ENCODE results near the gene WWC2.

The WWC2 gene

GRCh38 chr4:183337349-183337748, 238.3 kb downstream of the WWC2 start:
- no peak overlapping the region for H3K4me3 ChIP-seq (ENCODE audit: low read length in 2 of 2)
- no peak overlapping the region for H3K9ac ChIP-seq (ENCODE audit: low read length in 2 of 2)
- H3K27me3 ChIP-seq (ENCODE audit: control insufficient read depth in 1 of 2, insufficient read depth in 2 of 2, low read length in 2 of 2) = peaks cover 0 to 8% of the 10 kb centered on the region in 2 donors
- H3K36me3 ChIP-seq (ENCODE audit: control insufficient read depth in 2 of 2, insufficient read depth in 2 of 2, low read length in 2 of 2) = no peaks in the 10 kb centered on the region
- no peak overlapping the region for H3K27ac ChIP-seq (ENCODE audit: low read length)
- H3K4me1 ChIP-seq (ENCODE audit: control insufficient read depth, insufficient read depth, low read length) = no peaks in the 10 kb centered on the region
- no peaks in the 10 kb centered on the region for H3K9me3 ChIP-seq (ENCODE audit: control insufficient read depth in 2 of 2, low read length in 2 of 2)

GRCh38 chr4:183337833-183338232, 238.8 kb downstream of the WWC2 start:
- H3K36me3 ChIP-seq (ENCODE audit: control insufficient read depth in 2 of 2, insufficient read depth in 2 of 2, low read length in 2 of 2) = no peaks in the 10 kb centered on the region
- peaks cover 3 to 8% of the 10 kb centered on the region in 2 donors for H3K27me3 ChIP-seq (ENCODE audit: control insufficient read depth in 1 of 2, insufficient read depth in 2 of 2, low read length in 2 of 2)
- H3K4me3 ChIP-seq (ENCODE audit: low read length in 2 of 2) = no peak overlapping the region
- no peaks in the 10 kb centered on the region for H3K4me1 ChIP-seq (ENCODE audit: control insufficient read depth, insufficient read depth, low read length)
- no peaks in the 10 kb centered on the region for H3K9me3 ChIP-seq (ENCODE audit: control insufficient read depth in 2 of 2, low read length in 2 of 2)
- H3K27ac ChIP-seq (ENCODE audit: low read length) = no peak overlapping the region
- H3K9ac ChIP-seq (ENCODE audit: low read length in 2 of 2) = no peak overlapping the region

GRCh38 chr4:183342541-183343533, 243.8 kb downstream of the WWC2 start:
- peaks cover 3 to 8% of the 10 kb centered on the region in 2 donors for H3K27me3 ChIP-seq (ENCODE audit: control insufficient read depth in 1 of 2, insufficient read depth in 2 of 2, low read length in 2 of 2)
- H3K4me1 ChIP-seq (ENCODE audit: control insufficient read depth, insufficient read depth, low read length) = no peaks in the 10 kb centered on the region
- no peak overlapping the region for H3K9ac ChIP-seq (ENCODE audit: low read length in 2 of 2)
- H3K36me3 ChIP-seq (ENCODE audit: control insufficient read depth in 2 of 2, insufficient read depth in 2 of 2, low read length in 2 of 2) = no peaks in the 10 kb centered on the region
- no peaks in the 10 kb centered on the region for H3K9me3 ChIP-seq (ENCODE audit: control insufficient read depth in 2 of 2, low read length in 2 of 2)
- H3K27ac ChIP-seq (ENCODE audit: low read length) = no peak overlapping the region
- H3K4me3 ChIP-seq (ENCODE audit: low read length in 2 of 2) = no peak overlapping the region

GRCh38 chr4:183343730-183344129, 244.7 kb downstream of the WWC2 start:
- H3K9ac ChIP-seq (ENCODE audit: low read length in 2 of 2) = no peak overlapping the region
- peaks cover 2% of the 10 kb centered on the region for H3K4me1 ChIP-seq (ENCODE audit: control insufficient read depth, insufficient read depth, low read length)
- peaks cover 6 to 8% of the 10 kb centered on the region in 2 donors for H3K27me3 ChIP-seq (ENCODE audit: control insufficient read depth in 1 of 2, insufficient read depth in 2 of 2, low read length in 2 of 2)
- H3K36me3 ChIP-seq (ENCODE audit: control insufficient read depth in 2 of 2, insufficient read depth in 2 of 2, low read length in 2 of 2) = no peaks in the 10 kb centered on the region
- H3K27ac ChIP-seq (ENCODE audit: low read length) = no peak overlapping the region
- no peak overlapping the region for H3K4me3 ChIP-seq (ENCODE audit: low read length in 2 of 2)
- no peaks in the 10 kb centered on the region for H3K9me3 ChIP-seq (ENCODE audit: control insufficient read depth in 2 of 2, low read length in 2 of 2)

GRCh38 chr4:183344523-183345255, 245.6 kb downstream of the WWC2 start:
- no peak overlapping the region for H3K9ac ChIP-seq (ENCODE audit: low read length in 2 of 2)
- peaks cover 3 to 8% of the 10 kb centered on the region in 2 donors for H3K27me3 ChIP-seq (ENCODE audit: control insufficient read depth in 1 of 2, insufficient read depth in 2 of 2, low read length in 2 of 2)
- H3K36me3 ChIP-seq (ENCODE audit: control insufficient read depth in 2 of 2, insufficient read depth in 2 of 2, low read length in 2 of 2) = no peaks in the 10 kb centered on the region
- no peaks in the 10 kb centered on the region for H3K9me3 ChIP-seq (ENCODE audit: control insufficient read depth in 2 of 2, low read length in 2 of 2)
- no peak overlapping the region for H3K27ac ChIP-seq (ENCODE audit: low read length)
- no peak overlapping the region for H3K4me3 ChIP-seq (ENCODE audit: low read length in 2 of 2)
- peaks cover 2% of the 10 kb centered on the region for H3K4me1 ChIP-seq (ENCODE audit: control insufficient read depth, insufficient read depth, low read length)

GRCh38 chr4:183345261-183345660, 246.2 kb downstream of the WWC2 start:
- no peak overlapping the region for H3K9ac ChIP-seq (ENCODE audit: low read length in 2 of 2)
- no peaks in the 10 kb centered on the region for H3K36me3 ChIP-seq (ENCODE audit: control insufficient read depth in 2 of 2, insufficient read depth in 2 of 2, low read length in 2 of 2)
- no peaks in the 10 kb centered on the region for H3K9me3 ChIP-seq (ENCODE audit: control insufficient read depth in 2 of 2, low read length in 2 of 2)
- peaks cover 2% of the 10 kb centered on the region for H3K4me1 ChIP-seq (ENCODE audit: control insufficient read depth, insufficient read depth, low read length)
- H3K27ac ChIP-seq (ENCODE audit: low read length) = no peak overlapping the region
- peaks cover 3 to 8% of the 10 kb centered on the region in 2 donors for H3K27me3 ChIP-seq (ENCODE audit: control insufficient read depth in 1 of 2, insufficient read depth in 2 of 2, low read length in 2 of 2)
- H3K4me3 ChIP-seq (ENCODE audit: low read length in 2 of 2) = no peak overlapping the region

- H3K27ac ChIP-seq (ENCODE audit: low read length) = no peak overlapping the region
- H3K27me3 ChIP-seq (ENCODE audit: control insufficient read depth in 1 of 2, insufficient read depth in 2 of 2, low read length in 2 of 2) = peaks cover 5 to 8% of the 10 kb centered on the region in 2 donors
- H3K9me3 ChIP-seq (ENCODE audit: control insufficient read depth in 2 of 2, low read length in 2 of 2) = no peaks in the 10 kb centered on the region
- no peak overlapping the region for H3K9ac ChIP-seq (ENCODE audit: low read length in 2 of 2)
- H3K4me1 ChIP-seq (ENCODE audit: control insufficient read depth, insufficient read depth, low read length) = peaks cover 2% of the 10 kb centered on the region
- H3K36me3 ChIP-seq (ENCODE audit: control insufficient read depth in 2 of 2, insufficient read depth in 2 of 2, low read length in 2 of 2) = no peaks in the 10 kb centered on the region
- H3K4me3 ChIP-seq (ENCODE audit: low read length in 2 of 2) = no peak overlapping the region
Observed at GRCh38 chr4:183347146-183347545, 248.1 kb downstream of the WWC2 start.

- Histone ChIP-seq H3K9me3 (ENCODE audit: control insufficient read depth in 2 of 2, low read length in 2 of 2) (no peaks in the 10 kb centered on the region), H3K4me3 (ENCODE audit: low read length in 2 of 2) (no peak overlapping the region), H3K4me1 (ENCODE audit: control insufficient read depth, insufficient read depth, low read length) (peaks cover 2% of the 10 kb centered on the region), H3K36me3 (ENCODE audit: control insufficient read depth in 2 of 2, insufficient read depth in 2 of 2, low read length in 2 of 2) (no peaks in the 10 kb centered on the region), H3K27ac (ENCODE audit: low read length) (no peak overlapping the region), H3K27me3 (ENCODE audit: control insufficient read depth in 1 of 2, insufficient read depth in 2 of 2, low read length in 2 of 2) (peaks cover 5 to 7% of the 10 kb centered on the region in 2 donors), H3K9ac (ENCODE audit: low read length in 2 of 2) (no peak overlapping the region)
Observed at GRCh38 chr4:183347566-183347965, 248.5 kb downstream of the WWC2 start.

GRCh38 chr4:183348136-183348535, 249.1 kb downstream of the WWC2 start:
- H3K4me3 ChIP-seq (ENCODE audit: low read length in 2 of 2) = no peak overlapping the region
- peaks cover 2% of the 10 kb centered on the region for H3K4me1 ChIP-seq (ENCODE audit: control insufficient read depth, insufficient read depth, low read length)
- H3K9ac ChIP-seq (ENCODE audit: low read length in 2 of 2) = no peak overlapping the region
- peaks cover 2 to 5% of the 10 kb centered on the region in 2 donors for H3K27me3 ChIP-seq (ENCODE audit: control insufficient read depth in 1 of 2, insufficient read depth in 2 of 2, low read length in 2 of 2)
- H3K9me3 ChIP-seq (ENCODE audit: control insufficient read depth in 2 of 2, low read length in 2 of 2) = no peaks in the 10 kb centered on the region
- H3K36me3 ChIP-seq (ENCODE audit: control insufficient read depth in 2 of 2, insufficient read depth in 2 of 2, low read length in 2 of 2) = no peaks in the 10 kb centered on the region
- H3K27ac ChIP-seq (ENCODE audit: low read length) = no peak overlapping the region

GRCh38 chr4:183348706-183349659, 249.9 kb downstream of the WWC2 start:
- Histone ChIP-seq H3K27ac (ENCODE audit: low read length) (no peak overlapping the region), H3K27me3 (ENCODE audit: control insufficient read depth in 1 of 2, insufficient read depth in 2 of 2, low read length in 2 of 2) (peaks cover 0 to 5% of the 10 kb centered on the region in 2 donors), H3K4me3 (ENCODE audit: low read length in 2 of 2) (no peak overlapping the region), H3K9ac (ENCODE audit: low read length in 2 of 2) (no peak overlapping the region), H3K36me3 (ENCODE audit: control insufficient read depth in 2 of 2, insufficient read depth in 2 of 2, low read length in 2 of 2) (no peaks in the 10 kb centered on the region), H3K9me3 (ENCODE audit: control insufficient read depth in 2 of 2, low read length in 2 of 2) (no peaks in the 10 kb centered on the region), H3K4me1 (ENCODE audit: control insufficient read depth, insufficient read depth, low read length) (peaks cover 2% of the 10 kb centered on the region)

Measured in stomach smooth muscle (tissue), 2 donors.